ENCODE measurements around the gene ZNF581.

The ZNF581 gene

DNA sequence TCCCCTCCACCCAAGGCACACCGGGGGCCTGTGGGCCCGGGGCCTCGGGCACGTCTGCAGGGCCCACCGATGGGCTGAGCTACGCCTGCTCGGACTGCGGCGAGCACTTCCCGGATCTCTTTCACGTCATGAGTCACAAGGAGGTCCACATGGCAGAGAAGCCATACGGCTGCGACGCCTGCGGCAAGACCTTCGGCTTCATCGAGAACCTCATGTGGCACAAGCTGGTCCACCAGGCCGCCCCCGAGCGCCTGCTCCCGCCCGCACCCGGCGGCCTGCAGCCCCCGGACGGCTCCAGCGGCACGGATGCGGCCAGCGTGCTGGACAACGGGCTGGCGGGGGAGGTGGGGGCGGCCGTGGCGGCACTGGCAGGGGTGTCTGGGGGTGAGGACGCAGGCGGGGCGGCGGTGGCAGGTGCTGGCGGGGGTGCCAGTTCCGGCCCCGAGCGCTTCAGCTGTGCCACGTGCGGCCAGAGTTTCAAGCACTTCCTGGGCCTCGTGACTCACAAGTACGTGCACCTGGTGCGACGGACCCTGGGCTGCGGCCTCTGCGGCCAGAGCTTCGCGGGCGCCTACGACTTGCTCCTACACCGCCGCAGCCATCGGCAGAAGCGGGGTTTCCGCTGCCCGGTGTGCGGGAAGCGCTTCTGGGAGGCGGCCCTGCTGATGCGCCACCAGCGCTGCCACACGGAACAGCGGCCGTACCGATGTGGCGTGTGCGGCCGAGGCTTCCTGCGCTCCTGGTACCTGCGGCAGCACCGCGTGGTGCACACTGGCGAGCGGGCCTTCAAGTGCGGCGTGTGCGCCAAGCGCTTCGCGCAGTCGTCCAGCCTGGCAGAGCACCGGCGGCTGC is 27.7 kb upstream of the ZNF581 start:
- TF ChIP-seq, protein P1, sequence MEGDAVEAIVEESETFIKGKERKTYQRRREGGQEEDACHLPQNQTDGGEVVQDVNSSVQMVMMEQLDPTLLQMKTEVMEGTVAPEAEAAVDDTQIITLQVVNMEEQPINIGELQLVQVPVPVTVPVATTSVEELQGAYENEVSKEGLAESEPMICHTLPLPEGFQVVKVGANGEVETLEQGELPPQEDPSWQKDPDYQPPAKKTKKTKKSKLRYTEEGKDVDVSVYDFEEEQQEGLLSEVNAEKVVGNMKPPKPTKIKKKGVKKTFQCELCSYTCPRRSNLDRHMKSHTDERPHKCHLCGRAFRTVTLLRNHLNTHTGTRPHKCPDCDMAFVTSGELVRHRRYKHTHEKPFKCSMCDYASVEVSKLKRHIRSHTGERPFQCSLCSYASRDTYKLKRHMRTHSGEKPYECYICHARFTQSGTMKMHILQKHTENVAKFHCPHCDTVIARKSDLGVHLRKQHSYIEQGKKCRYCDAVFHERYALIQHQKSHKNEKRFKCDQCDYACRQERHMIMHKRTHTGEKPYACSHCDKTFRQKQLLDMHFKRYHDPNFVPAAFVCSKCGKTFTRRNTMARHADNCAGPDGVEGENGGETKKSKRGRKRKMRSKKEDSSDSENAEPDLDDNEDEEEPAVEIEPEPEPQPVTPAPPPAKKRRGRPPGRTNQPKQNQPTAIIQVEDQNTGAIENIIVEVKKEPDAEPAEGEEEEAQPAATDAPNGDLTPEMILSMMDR (IDR thresholded peaks at IDR 0.05; ENCODE audit: low read depth, low read length, missing control alignments): no peak
- H3K4me3 ChIP-seq (replicated peaks; ENCODE audit: low read depth, low read length): no peak overlapping the region
- no peak for DNase-seq (ENCODE audit: extremely low read depth, low read depth)

- DNase-seq (ENCODE audit: extremely low read depth, low read depth): no peak
- TF ChIP-seq, protein P1 (IDR thresholded peaks at IDR 0.05; ENCODE audit: low read depth, low read length, missing control alignments): no peak
- no peak overlapping the region for H3K4me3 ChIP-seq (replicated peaks; ENCODE audit: low read depth, low read length)
Observed at GRCh38 chr19:55616395-55616875, 27.0 kb upstream of the ZNF581 start.

GRCh38 chr19:55617426-55617825 is 26.0 kb upstream of the ZNF581 start:
- TF ChIP-seq, protein P1 (IDR thresholded peaks at IDR 0.05; ENCODE audit: low read depth, low read length, missing control alignments): no peak
- DNase-seq (ENCODE audit: extremely low read depth, low read depth): no peak
- H3K4me3 ChIP-seq (replicated peaks; ENCODE audit: low read depth, low read length): no peak overlapping the region

- TF ChIP-seq, protein P1 (IDR thresholded peaks at IDR 0.05; ENCODE audit: low read depth, low read length, missing control alignments): no peak
- no peak overlapping the region for H3K4me3 ChIP-seq (replicated peaks; ENCODE audit: low read depth, low read length)
- DNase-seq (ENCODE audit: extremely low read depth, low read depth): no peak
Observed at GRCh38 chr19:55618426-55618825, 25.0 kb upstream of the ZNF581 start.

DNA sequence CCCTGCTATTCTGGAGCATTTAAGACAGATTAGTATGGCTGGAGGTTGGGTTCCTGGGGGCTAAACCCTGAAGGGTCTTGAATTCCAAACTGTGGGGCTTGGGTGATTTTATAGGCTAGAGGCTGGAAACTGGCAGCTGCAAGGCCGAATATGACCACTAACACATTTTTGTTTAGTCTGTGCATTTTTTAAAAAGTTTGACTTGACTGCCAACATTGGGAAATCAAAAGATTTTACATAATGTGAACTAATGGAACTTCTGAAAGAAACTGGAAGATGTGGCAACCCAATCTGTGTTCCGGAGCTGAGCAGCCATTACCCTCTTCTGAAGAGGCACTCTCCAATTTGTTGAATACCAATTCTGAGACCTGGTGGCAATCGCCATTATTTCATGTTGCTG is 24.2 kb upstream of the ZNF581 start:
- no peak overlapping the region for H3K4me3 ChIP-seq (replicated peaks; ENCODE audit: low read depth, low read length)
- TF ChIP-seq, protein P1 (IDR thresholded peaks at IDR 0.05; ENCODE audit: low read depth, low read length, missing control alignments): no peak
- DNase-seq (ENCODE audit: extremely low read depth, low read depth): no peak

DNA sequence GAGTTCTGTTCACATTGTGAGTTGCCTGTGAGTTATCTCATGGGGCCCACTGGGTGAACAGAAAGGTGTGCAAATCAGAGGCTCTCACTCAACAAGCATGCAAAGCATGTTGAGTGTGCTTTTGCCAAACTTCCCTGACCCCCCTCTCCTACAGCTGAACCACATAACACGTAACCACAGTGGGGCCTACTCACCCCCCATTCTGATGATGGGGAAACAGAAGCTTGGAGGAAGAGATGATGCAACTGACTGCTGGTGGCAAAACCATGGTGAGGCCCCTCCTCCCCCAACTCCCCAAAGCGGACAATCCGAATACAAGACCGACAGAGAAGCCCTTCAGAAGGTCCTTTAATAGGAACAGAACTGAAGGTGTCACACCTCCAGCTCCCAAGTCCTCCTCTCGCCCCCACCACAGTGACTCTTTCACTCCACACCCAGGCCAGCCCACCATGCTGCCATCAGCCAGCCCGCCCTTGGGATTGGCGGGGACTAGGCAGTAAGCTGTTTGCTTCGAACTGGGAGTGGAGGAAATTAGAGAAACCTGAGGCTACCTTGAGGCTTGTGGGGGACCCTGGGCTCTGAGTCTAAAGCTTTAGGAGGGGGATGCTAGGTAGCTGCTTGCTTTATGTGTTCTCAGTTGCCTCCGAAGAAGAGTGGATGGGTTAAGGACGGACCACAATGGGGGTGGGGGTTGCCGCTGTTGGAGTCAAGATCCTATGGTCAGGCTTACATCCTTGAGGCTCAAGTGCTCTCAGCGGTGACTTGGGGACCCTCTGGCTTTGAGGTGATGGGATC is 22.8 kb upstream of the ZNF581 start:
- DNase-seq (ENCODE audit: extremely low read depth, low read depth): no peak

More for the DNA sequence above, 22.8 kb upstream of the ZNF581 start:
- no peak overlapping the region for H3K4me3 ChIP-seq (replicated peaks; ENCODE audit: low read depth, low read length)
- TF ChIP-seq, protein P1 (IDR thresholded peaks at IDR 0.05; ENCODE audit: low read depth, low read length, missing control alignments): no peak
